GM12878 (cell line): ENCODE measurements around the gene RASGEF1B. TPM values are rescaled to one million over a fixed set of nuclear protein-coding genes. Genes with fewer than 3 reads are reported as not detected.

ENCODE experiments used
- ATAC-seq: fragments of 200-7000 bp; cut with Tn5 transposase; 3 replicates; pipeline ENCODE4 v1.9.1; 2020; ENCODE audit warnings: mild to moderate bottlenecking, moderate library complexity
- BruUV-seq: library from RNA; stranded (reverse); fragments of 400-500 nt; replicated peaks from 2 replicates; lab custom pipeline; 2021; lab: Mats Ljungman, UMichigan
- CTCF ChIA-PET: fragments of 300-600 bp; sonication (Branson Sonifier 250); formaldehyde crosslinking; extraction: SDS; loops from one replicate; lab custom pipeline; 2021; ENCODE audit warnings: inconsistent platforms; lab: Yijun Ruan, JAX
- POLR2A ChIA-PET: fragments of 350-600 bp; formaldehyde crosslinking; extraction: SDS; loops from one replicate; lab custom pipeline; 2021; ENCODE audit warnings: inconsistent platforms; lab: Charles Lee
- RAD21 ChIA-PET: fragments of 300-600 bp; sonication (Branson Sonifier 250); formaldehyde crosslinking; loops from one replicate; lab custom pipeline; 2023; ENCODE audit warnings: antibody characterized with exemption; ENCODE audit not compliant: unreplicated experiment; lab: Charles Lee
- SMC1A ChIA-PET: fragments of 300-600 bp; sonication (Branson Sonifier 250); formaldehyde crosslinking; loops from one replicate; lab custom pipeline; 2023; ENCODE audit not compliant: unreplicated experiment, uncharacterized antibody; lab: Charles Lee
- DNase-seq: peaks from one replicate; pipeline ENCODE4 v3.0.0-alpha.2; 2011; ENCODE audit warnings: low read depth, low spot score
- FAIRE-seq: peaks from 3 replicates; lab custom pipeline; 2011; peaks lifted over from hg19 to GRCh38; lab: Jason Lieb, UNC
- H2AFZ ChIP-seq: 2 replicates; pipeline ENCODE4 v1.6.0; 2011; ENCODE audit warnings: low read depth, low read length, control low read depth; ENCODE audit not compliant: control insufficient read depth
- H3K27ac ChIP-seq: 2 replicates; pipeline ENCODE4 v1.5.1; 2011; ENCODE audit warnings: control low read depth; ENCODE audit not compliant: control insufficient read depth, insufficient read depth
- H3K27me3 ChIP-seq, 2 experiments: replicated peaks in 1 of 2; 2 replicates each; pipeline versions ENCODE4 v1.6.0 to v1.6.1; 2011; ENCODE audit warnings: low read length in 1 of 2; ENCODE audit not compliant: control insufficient read depth in 2 of 2, insufficient read depth in 2 of 2
- H3K36me3 ChIP-seq, 2 experiments: 2 replicates each; pipeline ENCODE4 v1.5.1; 2011; ENCODE audit warnings: low read length in 1 of 2; ENCODE audit not compliant: control insufficient read depth in 2 of 2, insufficient read depth in 2 of 2
- H3K4me1 ChIP-seq: 2 replicates; pipeline ENCODE4 v1.6.1; 2011; ENCODE audit warnings: mild to moderate bottlenecking, low read length, moderate library complexity, mixed read lengths; ENCODE audit not compliant: control insufficient read depth, insufficient read depth
- H3K4me2 ChIP-seq: 2 replicates; pipeline ENCODE4 v1.6.0; 2011; ENCODE audit warnings: control low read depth; ENCODE audit not compliant: control insufficient read depth, insufficient read depth
- H3K4me3 ChIP-seq: fragments of 200-600 bp; sonication (generic); 2 replicates; pipeline ENCODE4 v1.5.1; 2016
- H3K79me2 ChIP-seq: 2 replicates; pipeline ENCODE4 v1.6.0; 2011; ENCODE audit warnings: low read length; ENCODE audit not compliant: control insufficient read depth, insufficient read depth
- H3K9ac ChIP-seq: 2 replicates; pipeline ENCODE4 v1.8.0; 2011; ENCODE audit warnings: low read length, control low read depth, mixed read lengths; ENCODE audit not compliant: control insufficient read depth, insufficient read depth
- H3K9me3 ChIP-seq: replicated peaks from 3 replicates; pipeline ENCODE4 v1.5.1; 2011; ENCODE audit warnings: mild to moderate bottlenecking, low read length; ENCODE audit not compliant: control insufficient read depth, insufficient read depth
- H4K20me1 ChIP-seq: 2 replicates; pipeline ENCODE4 v1.6.0; 2011; ENCODE audit not compliant: control insufficient read depth, insufficient read depth
- NFIC ChIP-seq: IDR thresholded peaks from 2 replicates; pipeline ENCODE4 v1.6.1; 2012; ENCODE audit warnings: low read depth, mild to moderate bottlenecking, inconsistent platforms, low read length, moderate library complexity
- WGBS: methylation state at CpG from one replicate; pipeline ENCODE4 v1.1.6; 2016; ENCODE audit warnings: low lambda C conversion rate; ENCODE audit not compliant: insufficient replicate concordance, insufficient coverage; ENCODE audit errors: missing lambda C conversion rate; 5-methylcytosine and 5-hydroxymethylcytosine counted together
- in situ Hi-C: fragments of 300-500 bp; cut with MboI; formaldehyde crosslinking; loops from 9 replicates; pipeline ENCODE4 v1.14.3; 2018; ENCODE audit warnings: mixed read lengths
- intact Hi-C: fragments of 100-400 bp; cut with micrococcal nuclease; formaldehyde crosslinking; loops from one replicate; pipeline ENCODE4 v1.14.2; 2022; ENCODE audit not compliant: unreplicated experiment
- polyA plus RNA-seq, 11 experiments: library from polyadenylated mRNA; depleted of rRNA in 4 of 11; unstranded in 6 of 11; stranded (reverse) in 5 of 11; fragments of >200 nt; fragmentation: Nextera tagmentation in 4 of 11; fragmentation: Illumina TruSeq in 1 of 11; extraction: Ambion mirVana in 4 of 11; extraction: Trizol in 1 of 11; gene quantifications; 1 replicate in 1 of 11; 2 replicates in 10 of 11; pipeline versions ENCODE4 v1.2.1 to v1.2.3, GENCODE V29; 2011 to 2016; ENCODE audit warnings: inconsistent platforms in 2 of 11, missing spikeins in 2 of 11, low read depth in 1 of 11
- total RNA-seq, 4 experiments: library from RNA; depleted of rRNA in 3 of 4; stranded (reverse); fragments of >200 nt in 3 of 4; fragmentation: Illumina TruSeq in 1 of 4; extraction: Trizol in 1 of 4; gene quantifications; 2 replicates each; pipeline versions ENCODE4 v1.2.1 to v1.2.3, GENCODE V29; 2013 to 2021
- TF ChIP-seq, protein P1 (sequence below): fragments of 450-650 bp; IDR thresholded peaks from 2 replicates; pipeline ENCODE4 v1.6.1; 2016; ENCODE audit warnings: mild to moderate bottlenecking, moderate library complexity, borderline replicate concordance
- TF ChIP-seq, protein P2 (sequence below): IDR thresholded peaks from 2 replicates; pipeline ENCODE4 v1.6.1; 2012; ENCODE audit warnings: low read length, inconsistent platforms

The RASGEF1B gene
- total and polyA plus RNA-seq, 10 of the 15 experiments (the other 5 are each of a cell fraction or from before 2014, with no cell fraction given), result 0.03 to 0.24 (median 0.10) TPM; not detected in 2

DNA sequence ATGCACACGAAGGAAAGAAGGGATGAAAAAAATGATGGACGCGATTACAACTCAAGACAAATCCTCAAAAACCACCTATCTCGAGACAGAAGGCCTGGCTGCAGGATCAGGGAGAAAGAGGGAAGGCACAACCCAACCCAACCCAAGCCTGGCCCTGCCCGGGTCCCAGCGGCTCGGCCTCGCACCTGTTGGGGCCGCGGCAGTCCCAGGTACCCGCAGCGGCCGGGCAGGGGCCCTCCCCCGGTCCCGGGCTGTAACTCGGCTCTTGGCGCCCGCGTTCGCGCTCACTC lies 464 bp downstream of the RASGEF1B start:
- ChIA-PET CTCF (interaction anchor here (1.4 to 2.9 kb wide), 2 partner anchors 373 to 442 kb away, joined by 3 to 14 read pairs; no protein-coding TSS in a partner anchor), SMC1A (interaction anchor here (0.9 to 9.1 kb wide), 2 partner anchors 374 to 559 kb away, joined by 4 to 110 read pairs; no protein-coding TSS in a partner anchor), RAD21 (interaction anchor here (1.6 to 6.8 kb wide), 2 partner anchors 25 to 375 kb away, joined by 4 to 77 read pairs; no protein-coding TSS in a partner anchor), POLR2A (no interaction called here)
- BruUV-seq, result no TSS peak
- ATAC-seq, result no peak; the same call in 2 of the 3 replicates
- FAIRE-seq, result no peak
- intact Hi-C loops, result no loop called here
- H3K4me2 ChIP-seq, result peak overlapping the region; percentile 98
- in situ Hi-C loops, result no loop called here
- no peak overlapping the region for H3K27ac ChIP-seq
- H2AFZ ChIP-seq, result peak overlapping the region; percentile 71
- TF ChIP-seq, protein P1, sequence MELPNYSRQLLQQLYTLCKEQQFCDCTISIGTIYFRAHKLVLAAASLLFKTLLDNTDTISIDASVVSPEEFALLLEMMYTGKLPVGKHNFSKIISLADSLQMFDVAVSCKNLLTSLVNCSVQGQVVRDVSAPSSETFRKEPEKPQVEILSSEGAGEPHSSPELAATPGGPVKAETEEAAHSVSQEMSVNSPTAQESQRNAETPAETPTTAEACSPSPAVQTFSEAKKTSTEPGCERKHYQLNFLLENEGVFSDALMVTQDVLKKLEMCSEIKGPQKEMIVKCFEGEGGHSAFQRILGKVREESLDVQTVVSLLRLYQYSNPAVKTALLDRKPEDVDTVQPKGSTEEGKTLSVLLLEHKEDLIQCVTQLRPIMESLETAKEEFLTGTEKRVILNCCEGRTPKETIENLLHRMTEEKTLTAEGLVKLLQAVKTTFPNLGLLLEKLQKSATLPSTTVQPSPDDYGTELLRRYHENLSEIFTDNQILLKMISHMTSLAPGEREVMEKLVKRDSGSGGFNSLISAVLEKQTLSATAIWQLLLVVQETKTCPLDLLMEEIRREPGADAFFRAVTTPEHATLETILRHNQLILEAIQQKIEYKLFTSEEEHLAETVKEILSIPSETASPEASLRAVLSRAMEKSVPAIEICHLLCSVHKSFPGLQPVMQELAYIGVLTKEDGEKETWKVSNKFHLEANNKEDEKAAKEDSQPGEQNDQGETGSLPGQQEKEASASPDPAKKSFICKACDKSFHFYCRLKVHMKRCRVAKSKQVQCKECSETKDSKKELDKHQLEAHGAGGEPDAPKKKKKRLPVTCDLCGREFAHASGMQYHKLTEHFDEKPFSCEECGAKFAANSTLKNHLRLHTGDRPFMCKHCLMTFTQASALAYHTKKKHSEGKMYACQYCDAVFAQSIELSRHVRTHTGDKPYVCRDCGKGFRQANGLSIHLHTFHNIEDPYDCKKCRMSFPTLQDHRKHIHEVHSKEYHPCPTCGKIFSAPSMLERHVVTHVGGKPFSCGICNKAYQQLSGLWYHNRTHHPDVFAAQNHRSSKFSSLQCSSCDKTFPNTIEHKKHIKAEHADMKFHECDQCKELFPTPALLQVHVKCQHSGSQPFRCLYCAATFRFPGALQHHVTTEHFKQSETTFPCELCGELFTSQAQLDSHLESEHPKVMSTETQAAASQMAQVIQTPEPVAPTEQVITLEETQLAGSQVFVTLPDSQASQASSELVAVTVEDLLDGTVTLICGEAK, result no peak
- TF ChIP-seq, protein P2, sequence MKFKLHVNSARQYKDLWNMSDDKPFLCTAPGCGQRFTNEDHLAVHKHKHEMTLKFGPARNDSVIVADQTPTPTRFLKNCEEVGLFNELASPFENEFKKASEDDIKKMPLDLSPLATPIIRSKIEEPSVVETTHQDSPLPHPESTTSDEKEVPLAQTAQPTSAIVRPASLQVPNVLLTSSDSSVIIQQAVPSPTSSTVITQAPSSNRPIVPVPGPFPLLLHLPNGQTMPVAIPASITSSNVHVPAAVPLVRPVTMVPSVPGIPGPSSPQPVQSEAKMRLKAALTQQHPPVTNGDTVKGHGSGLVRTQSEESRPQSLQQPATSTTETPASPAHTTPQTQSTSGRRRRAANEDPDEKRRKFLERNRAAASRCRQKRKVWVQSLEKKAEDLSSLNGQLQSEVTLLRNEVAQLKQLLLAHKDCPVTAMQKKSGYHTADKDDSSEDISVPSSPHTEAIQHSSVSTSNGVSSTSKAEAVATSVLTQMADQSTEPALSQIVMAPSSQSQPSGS, result no peak
- TF ChIP-seq NFIC, result no peak
- H3K79me2 ChIP-seq, result no peaks in the 10 kb centered on the region
- DNase-seq, result no peak
- H3K9me3 ChIP-seq, result no peaks in the 10 kb centered on the region; the same call in 2 of the 3 replicates
- H3K27me3 ChIP-seq, result peaks cover 4 to 9% of the 10 kb centered on the region in 2 experiments
- 2% methylated on average over 21 of the region's 21 CpGs for WGBS
- H3K4me3 ChIP-seq, result peak overlapping the region; percentile 63
- no peaks in the 10 kb centered on the region for H3K36me3 ChIP-seq
- H3K9ac ChIP-seq, result peak overlapping the region; percentile 27; the same call in 1 of the 2 replicates
- no peaks in the 10 kb centered on the region for H4K20me1 ChIP-seq
- H3K4me1 ChIP-seq, result peaks cover 13% of the 10 kb centered on the region
